GM12892 (cell line): ENCODE results near the gene UTS2R.
"Not testable (repeated sequence)": the region's sequence is repeated elsewhere in the genome, so short reads cannot be mapped to it uniquely, and the experiment has no call there.

Experiments
- DNase-seq: peaks from one replicate; pipeline ENCODE4 v3.0.0; 2011; ENCODE audit not compliant: insufficient read length
- FAIRE-seq: peaks from 2 replicates; lab custom pipeline; 2011; peaks lifted over from hg19 to GRCh38; lab: Jason Lieb, UNC
- POLR2A ChIP-seq: IDR thresholded peaks from 2 replicates; pipeline ENCODE4 v1.6.1; 2011; ENCODE audit warnings: low read depth, low read length, control low read depth
- POLR2AphosphoS5 ChIP-seq: IDR thresholded peaks from 2 replicates; pipeline ENCODE4 v1.6.1; 2011; ENCODE audit warnings: low read depth, low read length, control low read depth
- TAF1 ChIP-seq: IDR thresholded peaks from 2 replicates; pipeline ENCODE4 v1.6.1; 2011; ENCODE audit warnings: low read depth, mild to moderate bottlenecking, control low read depth, low read length, borderline replicate concordance

UTS2R gene

GRCh38 chr17:82361885-82362633 lies 9.5 kb upstream of the UTS2R start:
- no peak for DNase-seq
- no peak for TF ChIP-seq POLR2A
- no peak for TF ChIP-seq TAF1
- no peak for TF ChIP-seq POLR2AphosphoS5
- no peak for FAIRE-seq

GRCh38 chr17:82365606-82366295 lies 5.8 kb upstream of the UTS2R start:
- TF ChIP-seq POLR2AphosphoS5 (no peak), TAF1 (no peak), POLR2A (no peak)
- FAIRE-seq (no peak), DNase-seq (no peak)

- TF ChIP-seq POLR2AphosphoS5 (no peak), TAF1 (no peak)
- no peak for DNase-seq
- FAIRE-seq = no peak
Observed at GRCh38 chr17:82366749-82367148, 4.8 kb upstream of the UTS2R start.

GRCh38 chr17:82367724-82368524 lies 3.6 kb upstream of the UTS2R start:
- TF ChIP-seq POLR2AphosphoS5 = no peak
- TF ChIP-seq POLR2A = no peak
- no peak for TF ChIP-seq TAF1
- FAIRE-seq = no peak
- DNase-seq = no peak

- DNase-seq = no peak
- FAIRE-seq = no peak
- no peak for TF ChIP-seq POLR2AphosphoS5
- no peak for TF ChIP-seq TAF1
- TF ChIP-seq POLR2A = no peak
Observed at GRCh38 chr17:82369211-82369610, 2.4 kb upstream of the UTS2R start.

- DNase-seq (peak; percentile 60), FAIRE-seq (peak; percentile 92)
- 0 out of 2 replicates have a peak, but pooled peaks have one; percentile 31 for TF ChIP-seq TAF1
- no peak for TF ChIP-seq POLR2AphosphoS5
Observed at GRCh38 chr17:82370471-82371332, 863 bp upstream of the UTS2R start.

- FAIRE-seq (peak; percentile 9), DNase-seq (no peak)
- no peak for TF ChIP-seq POLR2A
Observed at GRCh38 chr17:82372249-82373071, 895 bp downstream of the UTS2R start.

GRCh38 chr17:82373072-82373452 lies 1.5 kb downstream of the UTS2R start:
- FAIRE-seq, DNase-seq: not testable (repeated sequence)

- TF ChIP-seq TAF1 (no peak), POLR2AphosphoS5 (no peak), POLR2A (no peak)
- FAIRE-seq (no peak), DNase-seq (no peak)
Observed at GRCh38 chr17:82373731-82374625, 2.4 kb downstream of the UTS2R start.
